Cardiac atrium fibroblast (primary cell): Measurements from ENCODE around the gene PHF14. TPM values are rescaled to one million over a fixed set of nuclear protein-coding genes. Genes with fewer than 3 reads are reported as not detected.

ENCODE experiments used
- total RNA-seq: library from RNA; depleted of rRNA; stranded (reverse); fragments of >200 nt; gene quantifications from 2 replicates; pipeline ENCODE4 v1.2.3, GENCODE V29; 2015

PHF14 gene
- 12.1 and 17.7 TPM in 2 replicates for total RNA-seq

GRCh38 chr7:10973061-10973941 lies at the start of gene PHF14:
PHF14 (plus strand) TSS chr7:10973872; CDS start chr7:10974324, 452 bp downstream.

